SH-SY5Y (cell line): Measurements from ENCODE around the gene ARHGEF25.

ENCODE experiments used
- GATA2 ChIP-seq: IDR thresholded peaks from 2 replicates; pipeline ENCODE4 v1.6.1; 2011; ENCODE audit warnings: mild to moderate bottlenecking, low read depth, low read length
- GATA3 ChIP-seq: IDR thresholded peaks from 2 replicates; pipeline ENCODE4 v1.6.1; 2011; ENCODE audit warnings: low read depth, mild to moderate bottlenecking, low read length, moderate library complexity

DNA sequence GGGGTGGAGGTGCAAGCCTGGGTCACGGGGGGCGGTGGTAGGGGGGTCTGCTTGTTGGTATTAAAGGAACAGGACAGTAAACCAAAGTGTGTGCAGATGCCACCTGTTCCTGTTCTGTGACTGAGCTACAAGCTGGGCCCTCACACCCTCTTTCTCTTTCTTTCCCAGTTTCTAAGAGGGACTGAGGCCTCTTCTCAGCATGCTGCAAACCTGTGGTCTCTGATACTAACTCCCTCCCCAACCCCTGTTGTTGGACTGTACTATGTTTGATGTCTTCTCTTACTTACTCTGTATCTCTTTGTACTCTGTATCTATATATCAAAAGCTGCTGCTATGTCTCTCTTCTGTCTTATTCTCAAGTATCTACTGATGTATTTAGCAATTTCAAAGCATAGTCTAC, 27.2 kb upstream of the ARHGEF25 start:
- TF ChIP-seq GATA2 (no peak), GATA3 (no peak)
